ENCODE results near the gene SYNM.

SYNM gene

GRCh38 chr15:99113547-99114271 is 8.8 kb downstream of the SYNM start:
- TF ChIP-seq CTCF (IDR thresholded peaks at IDR 0.05; ENCODE audit: extremely low read depth, insufficient read depth, missing control alignments) = no peak
- no peak for DNase-seq (ENCODE audit: low spot score)
- in situ Hi-C loops (cut with MboI; ENCODE audit: low pct_unique_long_range_greater_than_20kb, low sequenced_read_pairs, unreplicated experiment) = no loop called here

GRCh38 chr15:99114511-99115299 is 9.8 kb downstream of the SYNM start:
- DNase-seq (ENCODE audit: low spot score) = no peak
- TF ChIP-seq CTCF (IDR thresholded peaks at IDR 0.05; ENCODE audit: extremely low read depth, insufficient read depth, missing control alignments) = no peak
- in situ Hi-C loops (cut with MboI; ENCODE audit: low pct_unique_long_range_greater_than_20kb, low sequenced_read_pairs, unreplicated experiment) = no loop called here

GRCh38 chr15:99115300-99116215 is 10.7 kb downstream of the SYNM start:
- no peak for DNase-seq (ENCODE audit: low spot score)
- in situ Hi-C loops (cut with MboI; ENCODE audit: low pct_unique_long_range_greater_than_20kb, low sequenced_read_pairs, unreplicated experiment) = no loop called here
- no peak for TF ChIP-seq CTCF (IDR thresholded peaks at IDR 0.05; ENCODE audit: extremely low read depth, insufficient read depth, missing control alignments)

GRCh38 chr15:99117111-99117510 is 12.2 kb downstream of the SYNM start:
- in situ Hi-C loops (cut with MboI; ENCODE audit: low pct_unique_long_range_greater_than_20kb, low sequenced_read_pairs, unreplicated experiment) = no loop called here
- no peak for DNase-seq (ENCODE audit: low spot score)
- TF ChIP-seq CTCF (IDR thresholded peaks at IDR 0.05; ENCODE audit: extremely low read depth, insufficient read depth, missing control alignments) = no peak

- no peak for TF ChIP-seq CTCF (IDR thresholded peaks at IDR 0.05; ENCODE audit: extremely low read depth, insufficient read depth, missing control alignments)
- in situ Hi-C loops (cut with MboI; ENCODE audit: low pct_unique_long_range_greater_than_20kb, low sequenced_read_pairs, unreplicated experiment) = no loop called here
- DNase-seq (ENCODE audit: low spot score) = no peak
Measured at GRCh38 chr15:99117563-99118257, 12.8 kb downstream of the SYNM start.

GRCh38 chr15:99118258-99118632 is 13.4 kb downstream of the SYNM start:
- DNase-seq (ENCODE audit: low spot score) = no peak
- in situ Hi-C loops (cut with MboI; ENCODE audit: low pct_unique_long_range_greater_than_20kb, low sequenced_read_pairs, unreplicated experiment) = no loop called here
- no peak for TF ChIP-seq CTCF (IDR thresholded peaks at IDR 0.05; ENCODE audit: extremely low read depth, insufficient read depth, missing control alignments)

Data from GM13977 (cell line).